Mesodermal cell (in vitro differentiated cells): ENCODE data around the gene LPCAT1.

Experiments used
- H3K27ac ChIP-seq: 2 replicates; pipeline ENCODE4 v1.7.0; 2013; ENCODE audit warnings: mild to moderate bottlenecking, low read depth, low read length, moderate library complexity; ENCODE audit not compliant: severe bottlenecking
- H3K36me3 ChIP-seq: 2 replicates; pipeline ENCODE4 v1.7.1; 2013; ENCODE audit warnings: mild to moderate bottlenecking, low read length, moderate library complexity; ENCODE audit not compliant: control insufficient read depth, insufficient read depth
- H3K4me1 ChIP-seq: one replicate; pipeline ENCODE4 v1.7.1; 2013; ENCODE audit warnings: mild to moderate bottlenecking, low read length; ENCODE audit not compliant: insufficient read depth, control insufficient read depth, poor library complexity, severe bottlenecking
- H3K4me3 ChIP-seq: 2 replicates; pipeline ENCODE4 v1.7.0; 2013; ENCODE audit warnings: low read length, control low read depth, mild to moderate bottlenecking; ENCODE audit not compliant: insufficient read depth, poor library complexity, severe bottlenecking; ENCODE audit errors: extremely low read depth
- H3K9me3 ChIP-seq: 2 replicates; pipeline ENCODE4 v1.7.1; 2013; ENCODE audit warnings: mild to moderate bottlenecking, low read length, moderate library complexity; ENCODE audit not compliant: control insufficient read depth
- WGBS, 2 experiments: methylation state at CpG; one replicate each; pipeline ENCODE4 v1.1.5; 2013; ENCODE audit warnings: missing lambda C conversion rate in 2 of 2; ENCODE audit not compliant: insufficient coverage in 2 of 2; 5-methylcytosine and 5-hydroxymethylcytosine counted together

LPCAT1 gene

DNA sequence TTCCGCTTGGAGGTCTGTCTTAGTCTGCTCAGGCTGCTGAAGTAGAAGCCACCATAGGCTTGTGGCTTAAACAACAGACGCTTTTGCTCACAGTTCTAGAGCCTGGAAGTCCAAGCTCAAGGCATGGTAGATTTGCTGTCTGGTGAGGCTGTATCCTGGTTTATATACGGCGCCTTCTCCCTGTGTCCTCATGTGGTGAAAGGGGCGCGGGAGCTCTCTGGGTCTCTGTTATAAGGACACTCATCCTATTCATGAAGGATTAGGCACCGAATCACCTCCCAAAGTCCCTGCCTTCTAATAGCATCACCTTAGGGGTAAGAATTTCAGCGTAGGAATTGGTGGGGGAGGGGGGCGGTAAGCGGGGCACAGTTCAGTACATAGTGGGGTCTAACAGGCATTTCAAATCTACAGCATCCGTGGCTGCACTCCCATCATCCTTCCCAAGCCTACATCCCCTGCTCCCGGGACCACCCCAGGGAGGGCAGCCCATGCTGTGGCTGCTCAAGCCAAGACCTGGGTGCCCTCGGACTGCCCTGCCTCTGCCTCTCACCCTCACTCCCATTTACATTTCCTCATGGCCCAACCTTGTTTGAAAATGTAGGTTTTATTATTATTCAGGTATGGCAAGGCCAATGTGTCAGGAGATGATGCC lies 15.1 kb upstream of the LPCAT1 start:
- Histone ChIP-seq H3K9me3 (peaks cover 5% of the 10 kb centered on the region), H3K36me3 (no peaks in the 10 kb centered on the region), H3K4me1 (no peaks in the 10 kb centered on the region), H3K27ac (no peak overlapping the region), H3K4me3 (no peak overlapping the region)
- WGBS, 2 experiments, result 88 to 94% methylated on average over 6 to 7 of the region's 13 CpGs

DNA sequence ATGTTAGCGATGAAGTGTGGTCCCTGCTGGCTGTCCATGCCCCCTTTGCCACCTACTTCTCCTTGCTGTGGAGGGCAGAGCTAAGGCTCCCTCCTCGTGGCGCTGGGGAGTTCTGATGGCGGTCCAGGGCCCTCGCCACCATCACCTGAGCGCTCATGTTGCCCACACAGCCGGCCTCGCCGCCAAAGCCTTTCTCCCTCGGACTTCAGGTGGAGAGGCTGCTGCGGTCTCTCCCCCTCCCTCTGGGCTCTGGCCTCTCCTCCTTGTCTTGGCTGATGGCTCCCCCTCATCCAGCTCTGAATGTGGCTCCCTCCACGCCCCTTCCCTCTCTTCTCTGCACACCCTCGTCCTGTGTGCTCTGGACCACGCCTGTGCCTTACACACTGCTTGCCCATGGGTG lies 14.5 kb upstream of the LPCAT1 start:
- WGBS, 2 experiments, result 93 to 94% methylated on average over 13 to 14 of the region's 14 CpGs
- Histone ChIP-seq H3K27ac (no peak overlapping the region), H3K9me3 (peaks cover 5% of the 10 kb centered on the region), H3K4me1 (no peaks in the 10 kb centered on the region), H3K36me3 (no peaks in the 10 kb centered on the region), H3K4me3 (no peak overlapping the region)

DNA sequence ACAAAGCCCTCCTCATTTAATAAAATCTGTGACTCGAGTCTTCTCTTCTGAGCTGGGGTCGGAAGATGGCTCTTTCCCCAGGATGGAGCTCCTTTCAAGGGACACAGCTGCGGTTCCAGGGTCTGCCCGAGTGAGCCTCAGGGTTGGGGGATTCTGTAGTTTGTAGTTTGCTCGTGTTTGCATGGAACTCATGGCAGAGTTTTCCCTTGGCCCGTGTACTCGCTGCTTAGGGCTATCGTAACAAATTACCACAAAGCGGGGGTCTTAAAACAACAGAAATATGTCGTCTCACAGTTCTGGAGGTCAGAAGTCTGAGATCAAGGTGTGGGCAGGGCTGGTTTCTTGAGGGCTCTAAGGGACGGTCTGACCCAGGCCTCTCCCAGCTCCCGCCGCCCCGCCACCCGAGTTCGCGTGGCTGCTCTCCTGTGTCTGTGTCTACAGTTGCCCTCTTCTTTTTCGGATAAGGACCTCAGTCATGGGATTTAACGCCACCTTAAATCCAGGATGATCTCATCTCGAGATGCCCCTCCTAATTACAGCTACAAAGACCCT lies 13.9 kb upstream of the LPCAT1 start:
- H3K36me3 ChIP-seq, result no peaks in the 10 kb centered on the region
- no peak overlapping the region for H3K27ac ChIP-seq
- no peak overlapping the region for H3K4me3 ChIP-seq
- WGBS, 2 experiments, result 90 to 93% methylated on average over 16 to 18 of the region's 20 CpGs
- H3K4me1 ChIP-seq, result no peaks in the 10 kb centered on the region
- peaks cover 5% of the 10 kb centered on the region for H3K9me3 ChIP-seq

DNA sequence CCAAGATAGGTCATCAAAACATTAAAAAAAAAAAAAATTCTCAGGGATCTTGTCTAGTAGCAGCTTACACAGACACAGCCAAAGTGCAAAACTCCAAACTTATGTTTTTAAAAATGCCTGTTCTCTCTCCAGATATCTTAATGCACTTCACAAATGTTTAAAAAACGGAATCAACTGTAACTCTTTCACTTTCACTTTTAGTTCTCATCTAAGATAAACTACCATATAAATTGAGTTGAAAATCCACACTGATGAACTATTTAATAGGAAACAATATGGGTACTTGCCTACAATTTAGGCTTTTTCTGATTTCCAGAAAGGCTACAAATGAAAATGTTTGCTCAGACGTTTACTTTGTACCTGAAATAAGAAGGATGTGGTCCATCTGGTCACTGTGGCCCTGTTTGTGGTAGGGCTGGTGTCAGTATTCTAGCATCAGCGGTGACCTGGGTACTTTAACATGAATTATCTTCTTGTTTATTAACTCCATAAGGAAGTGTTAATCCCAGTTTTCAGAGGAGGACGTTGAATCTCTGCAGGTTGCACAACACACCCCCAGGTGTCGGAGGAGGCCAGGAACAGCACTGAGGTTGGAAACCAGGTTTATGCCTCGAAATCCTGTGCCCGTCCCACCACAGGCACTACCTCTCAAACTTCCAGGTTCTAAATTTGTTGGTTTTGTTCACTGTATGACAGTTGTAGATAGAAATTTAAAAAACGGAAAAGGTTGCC lies 13.3 kb upstream of the LPCAT1 start:
- H3K36me3 ChIP-seq, result no peaks in the 10 kb centered on the region
- 83 to 88% methylated on average over 1 of the region's 8 CpGs for WGBS, 2 experiments
- H3K27ac ChIP-seq, result no peak overlapping the region
- no peak overlapping the region for H3K4me3 ChIP-seq
- no peaks in the 10 kb centered on the region for H3K4me1 ChIP-seq
- peaks cover 5% of the 10 kb centered on the region for H3K9me3 ChIP-seq

DNA sequence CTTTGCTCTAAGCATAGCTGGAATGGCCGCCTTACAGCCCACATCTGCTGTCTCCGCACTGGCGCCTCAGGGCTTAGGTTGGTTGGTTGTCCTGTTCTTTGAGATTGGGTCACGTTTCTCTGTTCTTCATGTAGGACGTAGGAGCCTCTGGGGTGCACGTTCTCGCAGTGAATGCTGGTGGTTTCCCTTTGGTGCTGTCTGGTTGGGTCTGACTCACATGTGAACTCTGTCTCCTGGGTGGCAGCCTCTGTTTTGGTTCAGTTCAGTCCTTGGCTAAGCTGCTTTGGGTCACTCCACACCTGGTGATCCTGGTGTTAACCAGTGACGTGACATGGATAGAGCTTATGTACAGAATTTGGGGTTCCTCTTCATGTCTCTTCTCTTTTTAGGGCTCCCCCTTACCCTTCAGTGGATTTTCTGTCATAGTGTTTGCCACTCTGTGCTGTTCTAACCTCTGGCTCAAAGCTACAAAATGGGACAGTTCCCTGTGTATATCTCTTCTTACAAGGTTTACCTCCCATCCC lies 12.6 kb upstream of the LPCAT1 start:
- no peaks in the 10 kb centered on the region for H3K36me3 ChIP-seq
- no peak overlapping the region for H3K27ac ChIP-seq
- 91 to 93% methylated on average over 6 to 8 of the region's 8 CpGs for WGBS, 2 experiments
- H3K4me1 ChIP-seq, result no peaks in the 10 kb centered on the region
- H3K4me3 ChIP-seq, result no peak overlapping the region
- peaks cover 5% of the 10 kb centered on the region for H3K9me3 ChIP-seq

DNA sequence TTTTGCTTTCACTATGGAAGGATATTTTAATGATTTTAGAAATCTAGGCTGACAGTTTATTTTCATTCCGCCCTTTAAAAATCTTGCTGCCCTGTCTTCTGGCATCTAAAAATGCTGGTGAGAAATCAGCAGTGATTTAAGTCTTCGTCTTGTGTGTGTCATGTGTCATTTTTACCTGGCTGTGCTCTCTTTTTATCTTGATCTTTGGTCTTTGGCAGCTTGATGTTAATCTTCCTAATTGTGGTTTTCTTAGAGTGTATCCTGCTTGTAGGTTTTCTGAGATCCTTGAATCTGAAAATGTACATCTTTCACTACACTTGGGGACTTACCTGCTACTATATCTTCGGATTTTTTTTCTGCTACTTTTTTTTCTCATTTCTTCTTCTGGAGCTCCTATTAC lies 11.9 kb upstream of the LPCAT1 start:
- 93 to 96% methylated on average over 2 to 3 of the region's 3 CpGs for WGBS, 2 experiments
- no peak overlapping the region for H3K27ac ChIP-seq
- no peaks in the 10 kb centered on the region for H3K36me3 ChIP-seq
- no peak overlapping the region for H3K4me3 ChIP-seq
- H3K9me3 ChIP-seq, result peaks cover 5% of the 10 kb centered on the region
- no peaks in the 10 kb centered on the region for H3K4me1 ChIP-seq

DNA sequence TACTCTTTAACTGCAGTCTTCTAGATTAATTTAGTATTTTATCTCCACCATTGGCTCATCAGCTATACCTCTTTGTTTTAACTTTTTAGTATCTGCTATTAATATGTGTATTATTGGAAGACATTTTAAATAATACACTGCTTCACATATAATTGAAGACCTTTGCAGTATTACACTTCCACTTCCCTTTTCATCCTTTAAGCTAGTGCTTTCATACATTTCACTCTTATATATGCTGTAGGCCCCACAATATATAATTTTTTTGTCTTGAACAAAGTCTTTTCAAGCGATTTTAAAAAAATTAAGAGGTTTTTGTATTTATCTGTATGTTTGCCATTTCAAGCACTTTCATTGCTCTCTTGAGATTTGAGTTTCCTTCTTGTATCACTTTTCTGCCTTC lies 8.6 kb upstream of the LPCAT1 start:
- H3K27ac ChIP-seq, result no peak overlapping the region
- no CpG with 5 or more reads among the region's 1 CpG for WGBS, 2 experiments
- no peak overlapping the region for H3K4me3 ChIP-seq
- no peaks in the 10 kb centered on the region for H3K4me1 ChIP-seq
- no peaks in the 10 kb centered on the region for H3K9me3 ChIP-seq
- H3K36me3 ChIP-seq, result no peaks in the 10 kb centered on the region

DNA sequence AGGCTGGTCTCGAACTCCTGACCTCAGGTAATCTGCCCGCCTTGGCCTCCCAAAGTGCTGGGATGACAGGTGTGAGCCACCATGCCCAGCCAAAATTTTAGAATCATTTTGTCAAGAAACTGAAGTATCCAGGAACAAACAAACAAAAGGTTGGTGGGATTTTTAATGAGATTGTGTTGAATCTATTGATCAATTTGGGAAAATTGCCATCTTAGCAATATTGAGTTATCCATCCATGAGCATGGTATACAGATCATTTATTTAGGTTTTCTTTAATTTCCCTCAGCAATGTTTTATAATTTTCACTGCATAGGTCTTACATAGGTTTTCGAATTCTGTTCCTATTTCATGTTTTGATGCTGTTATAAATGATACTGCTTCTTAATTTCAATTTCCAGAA lies 5.7 kb upstream of the LPCAT1 start:
- Histone ChIP-seq H3K4me1 (no peaks in the 10 kb centered on the region), H3K27ac (no peak overlapping the region), H3K9me3 (no peaks in the 10 kb centered on the region), H3K4me3 (no peak overlapping the region), H3K36me3 (no peaks in the 10 kb centered on the region)
- 100% methylated on average over 2 of the region's 3 CpGs for WGBS, 2 experiments

DNA sequence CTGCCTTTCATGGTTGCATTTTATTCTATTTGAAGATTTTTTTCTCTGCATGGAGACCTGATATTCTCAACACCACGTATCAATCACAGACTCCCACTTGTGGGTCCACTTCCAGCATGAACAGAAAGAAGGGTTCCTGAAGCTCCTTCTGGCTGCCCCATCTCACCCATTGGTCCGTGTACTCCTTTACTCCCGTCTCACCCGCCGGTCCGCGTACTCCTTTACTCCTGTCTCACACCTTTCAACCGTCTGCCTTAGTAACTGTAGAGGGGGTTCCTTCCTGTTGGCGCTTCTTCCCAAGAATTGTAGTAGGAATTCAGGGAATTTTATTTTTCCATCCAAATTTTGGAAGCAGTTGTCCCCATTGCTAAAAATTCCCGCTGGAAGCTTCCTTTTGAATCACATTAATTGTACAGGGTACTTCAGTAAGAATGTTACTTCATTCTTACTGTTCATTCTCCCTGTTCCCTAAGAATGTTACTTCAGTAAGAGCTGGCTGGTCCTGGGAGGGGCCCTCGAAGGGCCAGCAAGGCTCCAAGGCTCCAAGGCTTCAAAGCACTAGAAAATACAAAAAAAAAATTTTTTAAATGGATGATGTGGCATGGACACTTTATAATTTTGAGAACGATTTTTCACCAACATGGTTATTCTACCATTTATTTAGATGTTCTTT lies 3.9 kb upstream of the LPCAT1 start:
- Histone ChIP-seq H3K9me3 (no peaks in the 10 kb centered on the region), H3K36me3 (no peaks in the 10 kb centered on the region), H3K4me3 (no peak overlapping the region), H3K27ac (no peak overlapping the region), H3K4me1 (no peaks in the 10 kb centered on the region)
- WGBS, 2 experiments, result 100% methylated on average over 1 of the region's 12 CpGs

DNA sequence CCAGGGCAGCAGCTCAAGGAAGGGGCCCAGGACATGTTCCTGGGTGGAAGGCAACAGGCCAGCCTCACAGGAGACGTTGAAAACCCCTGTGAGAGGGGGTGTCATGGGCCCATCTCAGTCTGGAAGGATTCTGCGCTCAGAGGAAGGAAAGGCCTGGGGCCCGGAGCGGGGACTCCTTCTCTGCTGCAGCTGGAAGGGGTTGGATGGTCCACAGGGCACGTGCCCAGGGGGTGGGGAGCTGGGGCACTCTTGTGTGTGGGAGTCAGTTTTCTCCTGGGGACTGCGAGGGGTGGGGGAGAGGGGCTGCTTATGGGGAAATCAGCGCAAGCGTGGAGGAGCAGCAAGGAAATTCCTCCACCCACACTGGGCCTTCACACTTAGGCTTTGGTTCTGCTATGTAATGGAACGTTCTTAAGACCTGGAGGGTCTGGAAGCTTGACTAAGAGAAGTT lies 2.9 kb upstream of the LPCAT1 start:
- peaks cover under 1% of the 10 kb centered on the region for H3K36me3 ChIP-seq
- no peak overlapping the region for H3K4me3 ChIP-seq
- WGBS, 2 experiments, result 92 to 100% methylated on average over 1 to 2 of the region's 9 CpGs
- no peaks in the 10 kb centered on the region for H3K4me1 ChIP-seq
- H3K27ac ChIP-seq, result no peak overlapping the region
- no peaks in the 10 kb centered on the region for H3K9me3 ChIP-seq
